Myocyte (in vitro differentiated cells): ENCODE data around the gene RNF130. TPM values are rescaled to one million over a fixed set of nuclear protein-coding genes. Genes with fewer than 3 reads are reported as not detected.
A peak's percentile ranks its signal among the peaks of the same experiment; 100 is the strongest.

Experiments
- DNase-seq: peaks from one replicate; pipeline ENCODE4 v3.0.0-alpha.2; 2012; ENCODE audit warnings: low read depth
- total RNA-seq: library from RNA; depleted of rRNA; stranded (reverse); fragments of >200 nt; gene quantifications from 2 replicates; pipeline ENCODE4 v1.2.3, GENCODE V29; 2014

RNF130 gene
- total RNA-seq, 1 donor from 2014 or later: 36.8 TPM

DNA sequence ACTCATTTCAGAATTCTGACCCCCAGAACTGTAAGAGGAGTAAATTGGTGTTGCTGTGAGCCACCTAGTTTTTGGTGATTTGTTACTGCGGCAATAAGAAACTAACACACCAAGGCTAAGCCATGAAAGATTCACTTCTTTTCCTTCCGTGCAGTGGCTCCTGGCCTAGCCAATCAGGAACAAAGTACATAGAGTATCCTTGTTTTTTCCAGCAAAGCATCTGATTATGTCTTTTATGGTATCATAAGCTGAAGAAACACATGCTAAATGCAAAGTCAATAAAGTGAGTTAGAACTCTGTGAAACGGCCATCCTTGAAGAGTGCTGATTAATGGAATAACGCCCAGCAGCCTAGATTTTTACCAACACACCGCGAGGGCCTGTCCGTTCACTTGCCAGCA lies 11.4 kb downstream of the RNF130 start:
- DNase-seq: no peak

DNA sequence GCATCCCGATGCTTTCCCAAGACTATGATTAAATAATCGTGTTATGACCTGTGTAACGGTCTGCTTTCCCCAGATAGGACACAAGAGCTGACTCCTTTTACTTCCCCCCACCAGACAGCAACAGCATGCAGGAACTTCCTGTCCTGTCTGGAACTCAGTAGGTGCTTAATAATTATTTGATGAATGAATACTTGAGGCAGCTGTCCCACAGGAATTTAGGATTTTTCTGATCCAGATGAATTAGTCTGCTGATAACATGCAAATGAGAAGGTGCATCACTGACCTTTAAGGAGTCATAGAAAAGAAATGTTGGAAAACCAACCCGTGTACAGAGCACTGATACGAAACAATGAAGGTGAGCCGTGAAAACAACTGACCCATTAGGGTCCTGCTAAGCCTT lies 12.2 kb downstream of the RNF130 start:
- no peak for DNase-seq

DNA sequence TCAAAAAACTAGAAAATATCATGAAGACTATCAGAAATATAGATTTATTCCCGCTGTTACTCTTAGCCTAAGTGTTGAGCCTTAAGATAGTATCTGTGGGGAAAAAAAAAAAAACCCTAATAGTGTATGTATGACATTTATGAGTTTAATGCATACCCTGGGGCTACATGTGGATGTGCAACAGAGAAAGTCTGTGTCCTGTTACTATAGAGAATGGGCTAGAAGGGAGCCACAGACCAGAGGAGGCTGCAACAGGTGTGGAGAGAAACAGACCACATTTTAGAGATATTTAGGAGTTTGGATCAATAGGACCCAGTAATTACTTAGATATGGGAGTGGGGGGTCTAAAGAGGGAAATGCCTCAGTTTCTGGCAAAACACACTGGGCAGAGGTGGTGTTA lies 15.4 kb downstream of the RNF130 start:
- DNase-seq: no peak

DNA sequence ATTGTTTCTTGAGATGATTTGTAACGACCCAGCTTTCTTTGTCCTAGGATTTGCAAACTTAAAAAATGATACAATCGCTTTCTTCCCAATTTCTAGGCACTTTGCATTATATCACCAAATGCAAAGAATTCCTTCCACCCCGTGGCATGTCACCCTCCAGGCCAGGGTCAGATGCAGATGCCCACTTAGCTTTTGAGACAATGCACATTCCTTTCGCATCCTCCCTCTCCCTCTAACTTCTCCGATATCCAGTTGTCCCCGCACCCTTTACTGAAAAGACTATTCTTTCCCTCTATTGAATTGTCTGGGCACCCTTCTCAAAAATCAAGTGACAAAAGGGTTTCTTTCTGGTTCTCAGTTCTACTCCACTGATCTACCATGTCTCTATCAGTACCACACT lies 17.3 kb downstream of the RNF130 start:
- no peak for DNase-seq

DNA sequence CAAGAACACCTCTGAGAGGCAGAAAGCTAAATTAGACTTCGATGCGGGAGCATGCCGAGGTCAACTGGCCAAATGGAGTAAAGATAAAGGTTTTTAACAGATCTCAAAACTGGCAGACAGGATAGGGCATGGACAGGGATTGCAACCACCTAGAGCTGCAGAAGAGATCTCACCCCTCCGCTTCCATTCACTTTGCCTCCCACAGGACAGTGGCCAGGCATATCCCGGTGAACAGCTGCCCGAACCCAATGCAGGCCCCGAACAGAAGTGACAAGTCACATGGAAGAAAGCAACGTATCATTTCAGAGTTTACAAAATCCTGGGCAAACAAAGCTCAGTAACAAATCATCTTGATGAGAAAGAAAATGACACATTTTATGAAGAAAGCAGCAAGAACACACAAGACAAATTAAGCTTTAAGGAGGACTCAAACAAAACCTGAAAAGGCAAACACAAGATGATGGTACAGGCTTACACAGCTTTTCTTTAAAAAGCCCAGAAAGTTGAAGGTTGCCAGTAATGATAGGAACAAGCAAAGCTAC lies 18.4 kb downstream of the RNF130 start:
- no peak for DNase-seq

DNA sequence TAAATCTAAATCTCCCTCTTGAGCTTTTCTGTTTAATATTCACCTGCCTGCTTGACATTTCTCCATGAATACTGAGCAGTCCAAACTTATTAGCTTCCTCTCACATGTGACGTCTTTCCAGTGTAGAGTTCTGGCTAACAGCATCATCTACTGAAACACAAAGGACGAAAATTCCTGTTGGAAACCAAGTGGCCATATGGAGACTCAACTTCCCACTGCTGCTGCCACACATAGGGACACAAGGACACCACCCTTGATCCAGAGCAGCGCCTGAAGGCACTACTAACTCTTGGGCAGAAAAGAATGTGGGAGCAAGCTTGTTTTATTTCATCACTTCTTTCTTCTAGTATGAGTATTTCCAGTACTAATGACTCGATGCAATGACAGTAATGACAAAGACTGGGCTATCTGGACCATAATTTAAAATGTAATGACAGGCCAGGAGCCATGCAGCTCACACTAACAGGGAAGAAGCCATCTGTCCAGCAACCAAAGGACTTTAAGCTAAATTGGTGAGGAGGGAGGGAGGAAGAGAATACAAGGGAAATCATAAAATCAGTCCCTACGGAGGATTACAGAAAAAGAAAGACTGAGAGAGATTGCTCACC lies 19.2 kb downstream of the RNF130 start:
- DNase-seq: no peak

DNA sequence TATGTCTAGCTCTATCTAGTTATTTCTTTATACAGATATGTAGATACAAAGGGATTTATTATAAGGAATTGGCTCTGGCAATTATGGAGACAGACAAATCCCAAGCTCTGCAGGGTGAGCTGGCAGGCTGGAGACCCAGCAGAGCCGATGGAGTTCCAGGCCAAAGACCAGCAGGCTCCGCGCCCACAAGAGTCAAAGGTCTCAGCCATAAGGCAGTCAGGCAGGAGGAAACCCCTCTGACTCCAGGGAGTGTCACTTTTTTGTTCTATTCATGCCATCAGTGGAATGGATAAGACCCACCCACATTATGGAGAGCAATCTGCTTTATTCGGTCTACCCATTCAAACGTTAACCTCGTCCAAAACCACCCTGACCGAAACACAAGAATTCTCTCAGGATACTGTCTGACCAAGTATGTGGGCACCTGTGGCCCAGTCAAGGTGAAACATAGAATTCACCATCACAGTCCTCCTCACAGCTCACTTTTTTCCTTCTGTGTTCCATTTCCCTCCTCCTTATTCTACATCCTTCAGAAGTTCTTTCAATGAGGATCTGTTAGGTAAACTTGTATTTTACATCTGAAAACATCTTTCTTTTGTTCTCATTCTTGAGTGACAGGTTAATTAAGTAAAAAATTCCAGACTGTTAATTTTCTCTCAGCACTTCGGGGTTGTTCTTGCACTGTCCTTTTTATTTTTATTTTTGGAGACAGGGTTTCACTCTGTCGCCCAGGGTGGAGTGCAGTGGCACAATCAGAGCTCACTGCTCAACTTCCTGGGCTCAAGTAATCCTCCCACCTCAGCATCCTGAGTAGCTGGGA lies 21.2 kb downstream of the RNF130 start:
- DNase-seq: no peak

DNA sequence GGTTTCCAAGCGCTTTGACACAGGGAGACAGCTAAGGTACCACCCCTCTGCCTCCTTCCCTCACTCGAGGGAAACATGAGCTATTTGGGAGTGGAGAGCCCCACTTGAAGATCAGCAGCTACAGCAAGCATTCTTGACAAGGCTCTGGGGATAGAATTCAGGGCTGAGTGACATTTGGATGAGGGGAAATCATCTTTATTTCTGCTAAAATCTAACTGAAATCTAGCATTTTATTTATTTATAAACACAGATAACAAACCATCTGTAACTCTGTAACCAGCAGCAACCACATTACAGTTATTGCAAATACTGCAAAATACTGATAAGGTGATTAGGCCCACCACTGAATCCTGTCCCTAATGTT lies 22.4 kb downstream of the RNF130 start:
- peak; percentile 19 for DNase-seq

DNA sequence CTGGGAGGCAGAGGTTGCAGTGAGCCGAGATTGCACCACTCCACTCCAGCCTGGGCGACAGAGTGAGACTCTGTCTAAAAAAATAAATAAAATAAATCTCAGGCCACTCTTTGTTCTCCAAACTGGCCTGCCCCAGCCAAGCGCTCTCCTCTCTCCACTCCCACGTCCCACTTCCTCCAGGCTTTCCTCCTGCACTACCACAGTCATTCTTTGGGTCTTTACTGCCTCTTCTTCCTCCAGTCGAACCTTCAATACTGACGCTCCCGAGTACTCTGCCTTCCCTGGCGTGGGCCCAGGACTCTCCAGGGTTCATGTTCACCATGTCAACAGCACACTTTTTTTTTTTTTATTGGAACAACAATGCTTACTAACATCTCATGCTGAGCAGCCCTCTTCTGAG lies 23.9 kb downstream of the RNF130 start:
- no peak for DNase-seq

DNA sequence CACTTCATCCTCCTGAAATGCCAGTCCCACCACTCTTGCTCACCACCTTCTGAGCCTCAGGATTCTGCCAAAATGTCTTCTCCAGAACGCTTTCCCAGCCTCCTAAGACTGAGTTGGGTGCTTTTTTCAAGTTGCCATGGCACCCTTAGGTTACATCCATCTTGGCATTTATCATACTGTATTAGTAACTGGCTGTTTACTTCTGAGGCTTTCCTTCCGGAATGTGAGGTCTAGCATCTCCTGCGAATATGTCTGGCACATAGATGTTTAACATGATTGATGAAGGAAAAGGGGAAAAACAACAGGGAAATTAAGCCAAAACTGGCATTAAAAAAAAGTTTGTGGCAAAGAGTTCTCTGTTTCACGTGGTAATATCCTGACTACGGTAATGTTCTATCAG lies 24.9 kb downstream of the RNF130 start:
- no peak for DNase-seq

DNA sequence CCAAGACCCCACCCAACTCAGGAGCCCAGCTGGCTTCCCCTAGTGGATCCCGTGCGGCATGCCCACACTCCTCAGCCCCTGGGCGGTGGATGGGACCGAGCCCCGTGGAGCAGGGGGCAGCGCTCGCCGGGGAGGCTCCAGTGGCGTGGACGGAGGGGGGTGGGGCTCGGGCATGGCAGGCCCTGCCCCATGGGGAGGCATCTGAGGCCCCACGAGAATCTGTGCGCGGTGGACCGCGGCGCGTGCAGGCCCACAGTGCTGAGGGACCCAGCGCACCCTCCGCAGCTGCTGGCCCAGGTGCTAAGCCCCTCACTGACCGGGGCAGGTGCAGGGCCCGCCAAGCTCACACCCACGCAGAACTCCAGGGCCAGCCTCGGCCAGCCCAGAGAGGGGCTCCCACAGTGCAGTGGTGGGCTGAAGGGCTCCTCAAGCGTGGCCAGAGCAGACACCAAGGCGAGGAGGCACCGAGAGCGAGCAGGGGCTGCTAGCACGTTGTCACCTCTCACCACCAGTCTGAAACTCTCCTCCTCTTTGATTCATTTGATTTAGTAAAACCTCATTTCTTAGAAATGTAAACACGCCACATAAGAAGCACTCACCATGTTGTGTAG lies 25.6 kb downstream of the RNF130 start:
- DNase-seq: no peak

DNA sequence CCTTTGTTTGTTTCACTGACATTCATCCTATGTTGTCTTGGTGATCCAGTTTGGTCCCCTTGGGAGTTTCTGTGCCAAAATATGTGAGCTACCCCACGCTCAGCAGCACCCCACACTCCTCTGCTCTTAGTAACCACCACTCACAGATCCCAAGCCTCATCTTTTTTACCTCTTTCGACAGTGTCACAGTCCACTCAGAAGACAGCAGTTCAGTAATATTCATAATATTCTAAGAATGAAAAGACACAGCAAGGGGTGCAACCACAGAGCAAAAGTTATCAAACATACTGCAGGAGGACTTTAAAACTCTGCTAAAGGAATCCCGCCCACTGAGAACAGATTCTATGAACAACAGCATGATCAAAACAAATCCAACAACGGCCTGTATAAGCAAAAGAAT lies 28.2 kb downstream of the RNF130 start:
- DNase-seq: no peak

DNA sequence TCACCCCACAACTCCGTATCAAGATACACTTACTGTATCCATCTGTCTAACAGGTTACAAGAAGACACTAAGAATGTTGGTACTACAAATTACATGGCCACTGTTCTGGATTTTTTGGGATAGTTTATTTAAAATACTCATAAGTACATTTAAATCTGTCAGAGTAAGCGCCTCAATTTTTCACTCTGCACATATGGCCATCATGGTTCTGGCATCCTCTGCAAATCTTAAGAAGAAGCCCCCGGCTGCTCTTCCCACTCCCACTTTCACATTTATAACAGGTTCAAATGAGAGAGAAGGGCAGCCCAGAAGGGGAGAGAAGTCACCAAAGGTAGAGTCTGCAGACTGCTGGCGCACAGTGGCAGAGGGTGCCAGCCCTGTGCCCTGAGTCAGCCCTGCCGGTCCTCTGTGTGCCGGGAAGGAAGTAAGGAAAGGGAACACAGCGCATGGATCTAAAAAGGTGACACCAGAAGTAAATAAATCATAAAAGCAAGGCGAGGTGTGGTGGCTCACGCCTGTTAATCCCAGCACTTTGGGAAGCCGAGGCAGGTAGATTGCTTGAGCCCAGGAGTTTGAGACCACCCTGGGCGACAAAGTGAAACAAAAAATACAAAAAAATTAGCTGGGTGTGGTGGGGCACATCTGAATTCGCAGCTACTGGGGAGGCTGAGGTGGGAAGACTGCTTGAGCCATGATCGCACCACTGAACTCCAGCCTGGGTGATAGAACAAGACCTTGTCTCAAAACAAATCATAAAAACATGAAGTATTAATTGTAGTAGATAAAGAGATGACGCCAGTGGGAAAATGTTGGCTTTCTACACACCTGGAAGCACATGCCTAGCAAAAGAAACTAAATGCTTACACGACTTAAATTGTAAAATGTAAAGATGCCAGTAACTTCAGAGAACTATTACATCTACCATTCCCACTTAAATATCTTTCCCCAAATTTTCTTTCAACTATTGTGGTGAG lies 30.0 kb downstream of the RNF130 start:
- DNase-seq: no peak

DNA sequence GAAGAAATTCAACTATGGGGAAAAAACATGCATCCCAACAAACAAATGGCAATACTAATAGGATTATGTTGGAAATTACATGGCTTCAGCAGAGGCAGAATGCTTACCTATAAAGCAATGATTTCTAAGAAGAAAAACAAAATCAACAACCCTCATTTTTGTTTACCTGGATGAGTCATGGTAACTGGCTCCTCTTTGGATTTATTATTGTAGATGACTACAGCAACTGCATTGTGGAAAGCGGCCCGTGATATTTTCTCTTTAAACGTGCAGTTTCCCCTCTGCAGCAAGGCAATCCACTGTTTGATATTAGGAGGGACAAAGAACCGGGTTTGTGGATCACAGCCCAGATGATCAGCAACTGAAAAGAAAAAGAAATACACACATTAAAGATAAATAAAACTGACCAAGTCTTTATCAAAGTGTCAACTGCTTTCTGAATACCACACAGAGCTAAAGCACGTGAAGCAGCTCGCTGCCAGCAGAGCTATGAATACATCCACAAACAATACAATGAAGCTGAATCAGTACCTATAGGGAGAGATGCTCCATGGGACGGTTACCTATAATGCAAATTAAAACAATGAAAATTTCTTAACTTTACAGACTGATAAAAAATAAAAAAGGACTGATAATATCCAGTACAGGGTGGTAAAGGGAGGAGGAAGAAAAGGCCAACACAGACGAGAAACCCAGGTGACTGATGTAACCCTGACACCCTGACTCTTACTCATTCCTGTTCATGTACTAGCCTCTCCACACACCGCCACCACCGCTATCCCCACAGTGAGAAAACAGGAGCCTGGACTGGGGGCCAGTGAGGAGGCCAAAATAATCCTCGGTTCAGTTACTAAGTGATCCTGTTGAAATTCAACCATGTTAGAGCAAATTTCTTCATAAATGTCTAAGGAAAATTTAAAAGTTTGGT lies 31.0 kb downstream of the RNF130 start:
- no peak for DNase-seq

DNA sequence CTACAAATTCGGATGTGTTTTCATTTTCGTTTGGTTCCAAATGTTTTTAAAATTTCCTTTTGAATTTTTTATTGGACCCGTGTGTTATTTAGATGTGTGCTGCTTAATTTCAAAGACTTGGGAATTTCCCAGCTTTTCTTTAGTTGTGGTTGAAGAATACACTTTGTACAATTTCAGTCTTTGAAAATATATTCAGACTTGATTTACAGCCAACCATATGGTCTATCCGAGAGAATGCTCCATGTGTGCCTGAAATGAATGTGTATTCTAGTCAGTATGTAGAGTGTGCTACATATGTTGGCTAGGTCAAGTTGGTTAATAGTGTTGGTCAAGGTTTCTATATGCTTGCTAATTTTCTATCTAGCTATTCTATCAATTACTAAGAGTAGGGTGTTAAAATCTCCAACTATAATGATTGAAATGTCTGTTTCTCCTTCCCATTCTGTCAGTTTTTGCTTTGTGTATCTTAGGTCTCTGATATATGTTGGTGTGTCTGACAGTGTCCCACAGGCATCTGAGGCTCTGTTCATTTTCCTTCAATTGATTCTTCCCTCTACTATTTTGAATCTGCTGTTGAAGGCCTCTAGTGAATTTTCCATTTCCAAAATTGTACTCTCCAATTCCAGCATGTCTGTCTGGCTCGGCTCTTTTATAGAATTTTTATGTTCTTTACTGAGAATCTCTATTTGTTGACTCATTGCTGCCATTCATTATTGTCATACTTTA lies 36.2 kb downstream of the RNF130 start:
- DNase-seq: no peak

DNA sequence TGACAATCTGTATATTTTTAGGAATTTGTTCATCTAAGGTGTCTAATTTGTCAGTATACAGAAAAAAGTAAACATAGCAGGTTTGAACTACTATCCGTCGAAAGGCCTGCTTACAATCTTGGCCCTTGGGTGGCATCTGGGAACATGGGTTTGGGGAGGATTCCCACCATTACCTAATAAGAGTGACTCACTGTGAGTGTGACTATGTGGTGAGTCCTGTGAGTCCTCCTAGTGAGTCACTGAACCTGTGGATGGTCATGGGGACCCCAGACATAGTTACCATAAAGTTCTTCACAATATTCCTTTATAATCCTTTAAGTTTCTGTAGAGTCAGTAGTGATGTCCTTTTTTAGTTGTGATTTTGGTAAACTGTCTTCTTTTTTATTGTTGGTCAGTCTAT lies 37.0 kb downstream of the RNF130 start:
- no peak for DNase-seq

DNA sequence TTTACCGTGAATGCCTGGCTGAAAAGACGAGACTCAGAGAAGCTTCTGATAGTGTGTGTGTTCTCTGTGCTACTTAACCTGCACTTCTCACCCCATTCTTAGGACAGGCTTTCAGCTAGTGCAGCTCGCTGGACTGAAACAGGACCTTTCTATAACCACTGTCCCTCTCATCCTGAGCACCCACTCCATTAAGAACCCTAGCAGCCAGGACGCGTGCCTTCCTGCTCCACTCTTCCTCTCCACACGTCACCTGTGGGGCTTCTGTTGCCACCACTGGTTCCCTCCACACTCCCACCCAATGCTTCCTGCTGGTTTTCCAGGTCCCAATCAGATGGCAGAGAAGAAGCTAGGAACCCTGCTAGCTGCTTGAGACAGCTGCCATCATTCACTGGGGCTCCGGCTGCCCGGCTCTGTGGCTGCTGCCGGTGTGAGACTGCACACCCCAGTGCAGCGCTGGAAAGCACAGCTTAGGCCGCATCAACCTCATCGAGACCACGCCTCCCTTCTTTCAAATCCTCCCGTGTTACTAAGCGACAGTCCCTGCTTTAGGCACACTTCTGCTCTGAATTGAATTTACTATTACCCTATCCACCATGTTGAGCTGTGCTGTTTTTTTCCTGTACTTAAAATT lies 44.0 kb downstream of the RNF130 start:
- DNase-seq: no peak

DNA sequence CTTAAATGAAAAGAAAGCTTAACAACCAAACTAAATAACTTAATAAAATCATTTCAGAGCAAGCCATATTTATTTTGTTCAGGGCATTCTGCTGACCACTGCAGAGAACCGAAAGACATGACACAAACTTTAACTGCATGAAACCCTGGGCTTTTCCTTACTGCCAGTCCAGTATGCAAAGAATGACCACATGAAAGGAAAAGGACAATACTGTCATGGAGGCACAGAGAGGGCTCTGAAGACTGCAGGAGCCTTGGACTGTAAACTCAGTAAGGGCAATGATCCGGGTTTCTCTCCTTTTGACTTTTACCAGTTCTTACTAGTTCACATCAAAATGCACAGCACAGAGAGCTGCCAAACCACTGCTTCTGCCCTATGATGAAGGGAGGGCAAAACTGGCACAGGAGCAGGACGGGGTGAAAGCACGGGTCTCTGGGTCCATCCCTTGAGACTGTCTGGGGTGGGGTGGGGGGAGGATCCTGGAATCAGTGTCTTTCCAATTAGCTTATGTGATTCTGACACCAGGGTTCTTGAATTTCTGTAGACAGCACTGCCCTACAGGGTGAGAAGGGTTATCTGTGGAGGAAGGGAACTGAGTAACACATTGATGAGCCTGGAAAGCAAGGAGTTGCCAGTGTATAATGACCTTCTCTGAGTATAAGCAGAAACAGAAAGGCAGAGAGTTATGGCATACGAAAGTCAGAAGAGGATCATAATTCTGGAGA lies 44.7 kb downstream of the RNF130 start:
- DNase-seq: no peak
